H1 (cell line): ENCODE data around the gene DCAF6. TPM values are rescaled to one million over a fixed set of nuclear protein-coding genes. Genes with fewer than 3 reads are reported as not detected.

Experiments used
- CTCF ChIA-PET: fragments of 300-600 bp; sonication (Branson Sonifier 250); formaldehyde crosslinking; loops from one replicate; lab custom pipeline; 2021; ENCODE audit not compliant: partially characterized antibody; lab: Charles Lee
- POLR2A ChIA-PET: fragments of 300-600 bp; sonication (Branson Sonifier 250); formaldehyde crosslinking; loops from one replicate; lab custom pipeline; 2021; ENCODE audit warnings: inconsistent platforms; ENCODE audit not compliant: partially characterized antibody; lab: Charles Lee
- DNase-seq, 2 experiments: peaks; one replicate each; pipeline versions ENCODE4 v3.0.0 to v3.0.0-alpha.2; 2010 to 2022; ENCODE audit warnings: low spot score in 2 of 2, low read depth in 1 of 2, mixed read lengths in 1 of 2
- FAIRE-seq: peaks from 2 replicates; lab custom pipeline; 2011; peaks lifted over from hg19 to GRCh38; lab: Jason Lieb, UNC
- H2AFZ ChIP-seq: 2 replicates; pipeline ENCODE4 v1.8.1; 2012; ENCODE audit warnings: low read length, inconsistent platforms
- H2AK5ac ChIP-seq: 2 replicates; pipeline ENCODE4 v1.6.1; 2013; ENCODE audit warnings: low read depth, low read length
- H2BK120ac ChIP-seq: replicated peaks from 2 replicates; pipeline ENCODE3; 2013; ENCODE audit warnings: low read depth, low read length, inconsistent platforms
- H2BK12ac ChIP-seq: 2 replicates; pipeline ENCODE4 v1.6.1; 2013; ENCODE audit warnings: low read depth, low read length
- H2BK15ac ChIP-seq: 2 replicates; pipeline ENCODE4 v1.6.1; 2013; ENCODE audit warnings: low read length
- H2BK20ac ChIP-seq: 2 replicates; pipeline ENCODE4 v1.6.1; 2013; ENCODE audit warnings: low read length
- H2BK5ac ChIP-seq: 2 replicates; pipeline ENCODE4 v1.6.1; 2013; ENCODE audit warnings: low read depth, low read length
- H3K14ac ChIP-seq: 2 replicates; pipeline ENCODE4 v1.6.1; 2013; ENCODE audit warnings: inconsistent platforms; ENCODE audit not compliant: insufficient read length
- H3K18ac ChIP-seq: 2 replicates; pipeline ENCODE4 v1.6.1; 2013; ENCODE audit warnings: low read length; ENCODE audit errors: extremely low read depth
- H3K23ac ChIP-seq: 2 replicates; pipeline ENCODE4 v1.6.1; 2013; ENCODE audit warnings: inconsistent platforms; ENCODE audit not compliant: insufficient read length
- H3K23me2 ChIP-seq: 2 replicates; pipeline ENCODE4 v1.6.1; 2013; ENCODE audit warnings: low read depth, low read length
- H3K27ac ChIP-seq: 2 replicates; pipeline ENCODE4 v1.6.1; 2011; ENCODE audit warnings: low read depth, low read length, inconsistent platforms
- H3K27me3 ChIP-seq, 4 experiments: replicated peaks in 1 of 4; 1 replicate in 1 of 4; 2 replicates in 3 of 4; pipeline versions ENCODE4 v1.6.1 to v1.8.1; 2011 to 2013; ENCODE audit warnings: low read length in 3 of 4, mild to moderate bottlenecking in 3 of 4, inconsistent platforms in 2 of 4, mixed read lengths in 2 of 4, moderate library complexity in 1 of 4; ENCODE audit not compliant: control insufficient read depth in 3 of 4, insufficient read depth in 3 of 4; ENCODE audit errors: extremely low read depth in 1 of 4
- H3K36me3 ChIP-seq, 4 experiments: 2 replicates each; pipeline versions ENCODE4 v1.6.1 to v1.8.1; 2011 to 2013; ENCODE audit warnings: mild to moderate bottlenecking in 4 of 4, low read length in 3 of 4, moderate library complexity in 2 of 4, control low read depth in 1 of 4, inconsistent platforms in 1 of 4; ENCODE audit not compliant: insufficient read depth in 4 of 4, control insufficient read depth in 2 of 4
- H3K4ac ChIP-seq: replicated peaks from 2 replicates; pipeline ENCODE3; 2013; ENCODE audit warnings: low read length, low read depth, mixed read lengths, inconsistent platforms; ENCODE audit not compliant: insufficient read length
- H3K4me1 ChIP-seq, 4 experiments: replicated peaks in 1 of 4; 1 replicate in 1 of 4; 2 replicates in 3 of 4; pipeline versions ENCODE4 v1.6.1 to v1.8.1; 2011 to 2013; ENCODE audit warnings: low read length in 3 of 4, inconsistent platforms in 2 of 4, mixed read lengths in 1 of 4; ENCODE audit not compliant: insufficient read depth in 4 of 4, control insufficient read depth in 3 of 4
- H3K4me2 ChIP-seq, 2 experiments: 2 replicates each; pipeline versions ENCODE4 v1.6.1 to v1.8.1; 2011 to 2013; ENCODE audit warnings: low read depth in 2 of 2, low read length in 2 of 2, control low read depth in 1 of 2, inconsistent platforms in 1 of 2, mild to moderate bottlenecking in 1 of 2; ENCODE audit not compliant: insufficient read depth in 1 of 2
- H3K4me3 ChIP-seq, 4 experiments: fragments of 200-600, 300-600 bp in 1 of 4; sonication (generic), shearing (Covaris generic), sonication (Bioruptor Twin) in 1 of 4; 2 replicates each; pipeline versions ENCODE4 v1.5.1 to v1.8.1; 2011 to 2016; ENCODE audit warnings: low read length in 4 of 4, low read depth in 3 of 4, control low read depth in 2 of 4, inconsistent platforms in 2 of 4, mild to moderate bottlenecking in 2 of 4, mixed read lengths in 1 of 4, moderate library complexity in 1 of 4; ENCODE audit not compliant: insufficient read depth in 2 of 4; ENCODE audit errors: extremely low read depth in 1 of 4
- H3K56ac ChIP-seq: replicated peaks from 2 replicates; pipeline ENCODE3; 2013; ENCODE audit warnings: low read depth, mild to moderate bottlenecking, mixed read lengths, low read length, inconsistent platforms; ENCODE audit not compliant: insufficient read length
- H3K79me1 ChIP-seq: 2 replicates; pipeline ENCODE4 v1.6.1; 2013; ENCODE audit warnings: low read depth, low read length, control low read depth
- H3K79me2 ChIP-seq, 2 experiments: 2 replicates each; pipeline versions ENCODE4 v1.6.1 to v1.8.1; 2012 to 2013; ENCODE audit warnings: low read length in 2 of 2, mild to moderate bottlenecking in 2 of 2, inconsistent platforms in 1 of 2; ENCODE audit not compliant: insufficient read depth in 2 of 2, control insufficient read depth in 1 of 2
- H3K9ac ChIP-seq, 4 experiments: replicated peaks in 1 of 4; 1 replicate in 1 of 4; 2 replicates in 3 of 4; pipeline versions ENCODE4 v1.6.1 to v1.8.1; 2011 to 2013; ENCODE audit warnings: low read depth in 3 of 4, low read length in 3 of 4, control low read depth in 2 of 4, mild to moderate bottlenecking in 2 of 4, moderate library complexity in 2 of 4, inconsistent platforms in 1 of 4; ENCODE audit errors: extremely low read depth in 1 of 4
- H3K9me3 ChIP-seq, 2 experiments: 2 replicates each; pipeline versions ENCODE4 v1.6.1 to v1.8.1; 2012 to 2013; ENCODE audit warnings: mild to moderate bottlenecking in 2 of 2, moderate library complexity in 2 of 2, control low read depth in 1 of 2, inconsistent platforms in 1 of 2, low read depth in 1 of 2, low read length in 1 of 2, mixed read lengths in 1 of 2; ENCODE audit not compliant: insufficient read depth in 2 of 2
- H4K20me1 ChIP-seq, 2 experiments: replicated peaks in 1 of 2; 2 replicates each; pipeline versions ENCODE3 to v1.8.1; 2011 to 2013; ENCODE audit warnings: inconsistent platforms in 2 of 2, low read length in 2 of 2, mild to moderate bottlenecking in 1 of 2; ENCODE audit not compliant: insufficient read depth in 2 of 2, control insufficient read depth in 1 of 2
- H4K5ac ChIP-seq: 2 replicates; pipeline ENCODE4 v1.6.1; 2013; ENCODE audit warnings: low read length, low read depth, mixed read lengths, inconsistent platforms; ENCODE audit not compliant: insufficient read length
- H4K8ac ChIP-seq: 2 replicates; pipeline ENCODE4 v1.8.0; 2013; ENCODE audit warnings: mild to moderate bottlenecking, moderate library complexity, low read length, inconsistent platforms; ENCODE audit not compliant: insufficient read depth; ENCODE audit errors: extremely low read depth
- H4K91ac ChIP-seq: replicated peaks from 2 replicates; pipeline ENCODE3; 2013; ENCODE audit warnings: low read length, mixed read lengths, inconsistent platforms; ENCODE audit not compliant: insufficient read length
- ATF3 ChIP-seq: IDR thresholded peaks from 2 replicates; pipeline ENCODE4 v1.6.1; 2011; ENCODE audit warnings: low read depth, mild to moderate bottlenecking, low read length; ENCODE audit not compliant: insufficient read depth
- CEBPB ChIP-seq: IDR thresholded peaks from 2 replicates; pipeline ENCODE4 v1.6.1; 2012; ENCODE audit warnings: low read depth, low read length
- CHD1 ChIP-seq: IDR thresholded peaks from 2 replicates; pipeline ENCODE4 v1.6.1; 2012; ENCODE audit warnings: low read depth, low read length, improper control_type of control experiment
- CREB1 ChIP-seq: IDR thresholded peaks from 2 replicates; pipeline ENCODE4 v1.6.1; 2012; ENCODE audit warnings: inconsistent platforms
- CTBP2 ChIP-seq: IDR thresholded peaks from 2 replicates; pipeline ENCODE4 v1.7.0; 2011; ENCODE audit warnings: borderline replicate concordance, mild to moderate bottlenecking, moderate library complexity, mixed read lengths, low read length; ENCODE audit not compliant: insufficient read depth, insufficient read length
- EGR1 ChIP-seq: IDR thresholded peaks from 2 replicates; pipeline ENCODE4 v1.6.1; 2011; ENCODE audit warnings: low read depth, low read length, borderline replicate concordance
- JUND ChIP-seq: IDR thresholded peaks from 2 replicates; pipeline ENCODE4 v1.6.1; 2011; ENCODE audit warnings: mild to moderate bottlenecking, improper control_type of control experiment, low read length
- KDM1A ChIP-seq: fragments of 200-600, 300-600 bp; sonication (generic); IDR thresholded peaks from 2 replicates; pipeline ENCODE4 v1.7.1; 2016; ENCODE audit warnings: mild to moderate bottlenecking, low read length, borderline replicate concordance
- KDM5A ChIP-seq: fragments of 200-600 bp; IDR thresholded peaks from 2 replicates; pipeline ENCODE4 v1.7.1; 2012; ENCODE audit warnings: mild to moderate bottlenecking, low read length, inconsistent platforms, mixed read lengths
- POU5F1 ChIP-seq: IDR thresholded peaks from 2 replicates; pipeline ENCODE4 v1.6.1; 2011; ENCODE audit warnings: low read depth, mild to moderate bottlenecking, low read length, moderate library complexity
- SP2 ChIP-seq: IDR thresholded peaks from 2 replicates; pipeline ENCODE4 v1.6.1; 2012; ENCODE audit warnings: mild to moderate bottlenecking, low read length, inconsistent platforms
- TBP ChIP-seq: IDR thresholded peaks from 2 replicates; pipeline ENCODE4 v1.6.1; 2011; ENCODE audit warnings: low read depth, low read length, improper control_type of control experiment
- YY1 ChIP-seq: IDR thresholded peaks from 2 replicates; pipeline ENCODE4 v1.6.1; 2011; ENCODE audit warnings: low read depth, mild to moderate bottlenecking, low read length
- WGBS, 2 experiments: shearing (Covaris generic) in 1 of 2; methylation state at CpG; one replicate each; pipeline versions ENCODE4 v1.1.6 to v1.1.7; 2013 to 2015; ENCODE audit warnings: low lambda C conversion rate in 2 of 2, mixed read lengths in 2 of 2, inconsistent platforms in 1 of 2, low coverage in 1 of 2, missing lambda C conversion rate in 1 of 2; ENCODE audit not compliant: insufficient replicate concordance in 2 of 2, insufficient coverage in 1 of 2, insufficient read length in 1 of 2; ENCODE audit errors: extremely low coverage in 1 of 2, missing lambda C conversion rate in 1 of 2; 5-methylcytosine and 5-hydroxymethylcytosine counted together
- polyA plus RNA-seq, 7 experiments: library from polyadenylated mRNA; depleted of rRNA in 3 of 7; stranded (reverse) in 5 of 7; unstranded in 2 of 7; fragments of >200 nt in 5 of 7; fragments of 200-250 nt in 2 of 7; gene quantifications; 1 replicate in 5 of 7; 2 replicates in 1 of 7; 4 replicates in 1 of 7; pipeline versions ENCODE4 v1.2.1 to v1.2.3, GENCODE V29; 2011 to 2013; ENCODE audit warnings: missing spikeins in 2 of 7, mixed read lengths in 2 of 7
- total RNA-seq: library from RNA; stranded (reverse); fragmentation: NEBNext Ultra II Directional; extraction: Animal tissue kit (Norgen Biotek cat#: 25700); gene quantifications from 2 replicates; pipeline ENCODE4 v1.2.1, GENCODE V29; 2021

The DCAF6 gene
- total and polyA plus RNA-seq, 2 of the 8 experiments (the other 6 are each of a cell fraction or from before 2014, with no cell fraction given): 12.3 to 17.4 TPM

GRCh38 chr1:168088511-168089325, 152.2 kb downstream of the DCAF6 start:
- H3K27me3 ChIP-seq: no peaks in the 10 kb centered on the region
- no peaks in the 10 kb centered on the region for H3K23me2 ChIP-seq
- H2BK15ac ChIP-seq: no peak overlapping the region
- no peak overlapping the region for H3K23ac ChIP-seq
- ChIA-PET CTCF (interaction anchor here (0.9 to 1.5 kb wide), 4 partner anchors 26 to 146 kb away, joined by 3 to 4 read pairs (median 4); no protein-coding TSS in a partner anchor), POLR2A (interaction anchor here (0.6 kb wide), 1 partner anchor 21 kb away, joined by 3 read pairs; no protein-coding TSS in a partner anchor)
- H2AK5ac ChIP-seq: no peak overlapping the region
- H4K8ac ChIP-seq: no peak overlapping the region
- H3K4me1 ChIP-seq: peaks cover 0 to 3% (median 0%) of the 10 kb centered on the region in 4 experiments; a peak in 1 of 7 replicates
- H2AFZ ChIP-seq: no peak overlapping the region
- H3K27ac ChIP-seq: no peak overlapping the region
- H3K4ac ChIP-seq: no peak overlapping the region
- no peak overlapping the region for H4K5ac ChIP-seq
- WGBS, 2 experiments: 85% methylated on average over 14 of the region's 14 CpGs; no CpG with 5 or more reads in 1 of the 2 experiments
- no peak overlapping the region for H3K4me3 ChIP-seq
- H3K9ac ChIP-seq: no peak overlapping the region
- no peaks in the 10 kb centered on the region for H3K79me2 ChIP-seq
- H3K9me3 ChIP-seq: no peaks in the 10 kb centered on the region
- H2BK120ac ChIP-seq: no peak overlapping the region
- peaks cover 0 to 3% of the 10 kb centered on the region in 2 experiments for H4K20me1 ChIP-seq
- H3K18ac ChIP-seq: no peak overlapping the region
- no peak overlapping the region for H2BK5ac ChIP-seq
- H3K36me3 ChIP-seq: peaks cover 0 to 2% (median 0%) of the 10 kb centered on the region in 4 experiments; a peak in 1 of 8 replicates
- no peak overlapping the region for H2BK12ac ChIP-seq
- no peak overlapping the region for H3K56ac ChIP-seq
- DNase-seq (no peak), FAIRE-seq (no peak)
- H3K14ac ChIP-seq: no peak overlapping the region
- no peak overlapping the region for H3K4me2 ChIP-seq
- H4K91ac ChIP-seq: no peak overlapping the region
- no peak overlapping the region for H2BK20ac ChIP-seq
- no peaks in the 10 kb centered on the region for H3K79me1 ChIP-seq
- TF ChIP-seq JUND (no peak), YY1 (no peak), CHD1 (no peak), KDM1A (no peak), EGR1 (no peak), CEBPB (no peak), ATF3 (no peak), CTBP2 (no peak), TBP (no peak), SP2 (no peak), KDM5A (no peak), CREB1 (no peak), POU5F1 (no peak)
